Measurements from ENCODE around the gene USP17L21.
"Not testable (repeated sequence)": the region's sequence is repeated elsewhere in the genome, so short reads cannot be mapped to it uniquely, and the experiment has no call there.

Gene USP17L21

DNA sequence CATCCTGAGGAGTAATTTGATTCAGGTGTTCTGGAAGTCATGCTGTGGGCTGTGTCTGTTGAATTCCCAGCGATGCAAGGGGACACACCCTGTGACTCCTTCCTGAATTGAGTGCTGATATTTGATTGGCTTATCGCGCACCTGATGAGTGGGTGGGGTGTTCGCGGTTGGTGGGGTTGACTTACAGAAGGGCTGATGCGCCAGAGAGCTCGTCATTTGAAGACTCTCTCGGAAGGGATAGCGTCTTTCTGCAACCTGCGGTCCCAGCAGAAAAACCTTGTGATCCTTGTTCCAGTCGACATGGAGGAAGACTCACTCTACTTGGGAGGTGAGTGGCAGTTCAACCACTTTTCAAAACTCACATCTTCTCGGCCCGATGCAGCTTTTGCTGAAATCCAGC lies at the start of gene USP17L21:
Gene USP17L21, plus strand, starts transcription at position 301 of the 400 bp plus-strand sequence. Its CDS starts 0 bp downstream, at position 301.
- DNase-seq (ENCODE audit: low spot score) = not testable (repeated sequence)

DNA sequence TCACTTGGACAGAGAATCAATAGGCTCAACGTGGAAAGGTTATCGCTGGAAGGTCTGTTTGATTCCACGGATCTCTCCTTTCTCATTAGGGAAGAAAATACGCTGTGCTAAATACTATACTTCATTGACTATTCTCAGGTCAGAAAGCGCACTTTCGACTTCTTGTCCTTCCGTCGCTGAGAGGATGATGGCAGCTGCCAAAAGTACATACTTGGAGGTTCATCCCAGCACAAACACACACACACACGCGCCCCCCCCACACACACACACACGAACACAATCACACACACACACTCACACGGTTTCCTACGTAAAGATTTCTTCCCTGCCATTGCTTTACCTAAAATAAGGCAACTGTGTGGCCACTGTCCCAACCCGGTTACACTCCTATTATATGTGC lies 48.0 kb upstream of the USP17L21 start:
- not testable (repeated sequence) for DNase-seq (ENCODE audit: low spot score)

DNA sequence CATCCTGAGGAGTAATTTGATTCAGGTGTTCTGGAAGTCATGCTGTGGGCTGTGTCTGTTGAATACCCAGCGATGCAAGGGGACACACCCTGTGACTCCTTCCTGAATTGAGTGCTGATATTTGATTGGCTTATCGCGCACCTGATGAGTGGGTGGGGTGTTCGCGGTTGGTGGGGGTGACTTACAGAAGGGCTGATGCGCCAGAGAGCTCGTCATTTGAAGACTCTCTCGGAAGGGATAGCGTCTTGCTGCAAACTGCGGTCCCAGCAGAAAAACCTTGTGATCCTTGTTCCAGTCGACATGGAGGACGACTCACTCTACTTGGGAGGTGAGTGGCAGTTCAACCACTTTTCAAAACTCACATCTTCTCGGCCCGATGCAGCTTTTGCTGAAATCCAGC lies 47.6 kb upstream of the USP17L21 start, which contains the start of gene USP17L11:
Gene USP17L11, plus strand, starts transcription at position 301 of the 400 bp plus-strand sequence. Its CDS starts 0 bp downstream, at position 301.
- not testable (repeated sequence) for DNase-seq (ENCODE audit: low spot score)

GRCh38 chr4:9219852-9220251 lies 42.8 kb upstream of the USP17L21 start, which contains the start of gene USP17L12:
Gene USP17L12 (plus strand): TSS chr4:9220152. CDS start chr4:9220152, 0 bp downstream.
- not testable (repeated sequence) for DNase-seq (ENCODE audit: low spot score)

- DNase-seq (ENCODE audit: low spot score) = not testable (repeated sequence)
Observed at GRCh38 chr4:9224596-9224995, 38.1 kb upstream of the USP17L21 start, which contains the start of gene USP17L13. Gene USP17L13 (plus strand): TSS chr4:9224896. CDS start chr4:9224896, 0 bp downstream.

- DNase-seq (ENCODE audit: low spot score) = not testable (repeated sequence)
Observed at GRCh38 chr4:9230249-9230648, 32.4 kb upstream of the USP17L21 start.

GRCh38 chr4:9234085-9234484 lies 28.6 kb upstream of the USP17L21 start, which contains the start of gene USP17L15:
Gene USP17L15 (plus strand): TSS chr4:9234385. CDS start chr4:9234385, 0 bp downstream.
- not testable (repeated sequence) for DNase-seq (ENCODE audit: low spot score)

GRCh38 chr4:9238461-9238860 lies 24.2 kb upstream of the USP17L21 start:
- DNase-seq (ENCODE audit: low spot score) = not testable (repeated sequence)

GRCh38 chr4:9243579-9243978 lies 19.1 kb upstream of the USP17L21 start, which contains the start of gene USP17L17:
Gene USP17L17 (plus strand): TSS chr4:9243879. CDS start chr4:9243879, 0 bp downstream.
- DNase-seq (ENCODE audit: low spot score) = not testable (repeated sequence)

- peak; percentile 0 for DNase-seq (ENCODE audit: low spot score)
Observed at GRCh38 chr4:9247953-9248680, 14.6 kb upstream of the USP17L21 start, which contains the start of gene USP17L18. Gene USP17L18 (plus strand): TSS chr4:9248630. CDS start chr4:9248630, 0 bp downstream.

- not testable (repeated sequence) for DNase-seq (ENCODE audit: low spot score)
Observed at GRCh38 chr4:9253078-9253477, 9.6 kb upstream of the USP17L21 start, which contains the start of gene USP17L19. Gene USP17L19 (plus strand): TSS chr4:9253378. CDS start chr4:9253378, 0 bp downstream.

GRCh38 chr4:9257824-9258223 lies 4.8 kb upstream of the USP17L21 start, which contains the start of gene USP17L20:
Gene USP17L20 (plus strand): TSS chr4:9258124. CDS start chr4:9258124, 0 bp downstream.
- not testable (repeated sequence) for DNase-seq (ENCODE audit: low spot score)

DNA sequence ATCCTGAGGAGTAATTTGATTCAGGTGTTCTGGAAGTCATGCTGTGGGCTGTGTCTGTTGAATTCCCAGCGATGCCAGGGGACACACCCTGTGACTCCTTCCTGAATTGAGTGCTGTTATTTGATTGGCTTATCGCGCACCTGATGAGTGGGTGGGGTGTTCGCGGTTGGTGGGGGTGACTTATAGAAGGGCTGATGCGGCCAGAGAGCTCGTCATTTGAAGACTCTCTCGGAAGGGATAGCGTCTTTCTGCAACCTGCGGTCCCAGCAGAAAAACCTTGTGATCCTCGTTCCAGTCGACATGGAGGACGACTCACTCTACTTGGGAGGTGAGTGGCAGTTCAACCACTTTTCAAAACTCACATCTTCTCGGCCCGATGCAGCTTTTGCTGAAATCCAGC lies 4.6 kb downstream of the USP17L21 start, which contains the start of gene USP17L22:
Gene USP17L22, plus strand, starts transcription at position 301 of the 400 bp plus-strand sequence. Its CDS starts 0 bp downstream, at position 301.
- not testable (repeated sequence) for DNase-seq (ENCODE audit: low spot score)

DNA sequence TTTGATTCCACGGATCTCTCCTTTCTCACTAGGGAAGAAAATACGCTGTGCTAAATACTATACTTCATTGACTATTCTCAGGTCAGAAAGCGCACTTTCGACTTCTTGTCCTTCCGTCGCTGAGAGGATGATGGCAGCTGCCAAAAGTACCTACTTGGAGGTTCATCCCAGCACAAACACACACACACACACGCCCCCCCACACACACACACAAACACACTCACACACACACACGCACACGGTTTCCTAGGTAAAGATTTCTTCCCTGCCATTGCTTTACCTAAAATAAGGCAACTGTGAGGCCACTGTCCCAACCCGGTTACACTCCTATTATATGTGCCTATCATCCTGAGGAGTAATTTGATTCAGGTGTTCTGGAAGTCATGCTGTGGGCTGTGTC lies 9.0 kb downstream of the USP17L21 start:
- DNase-seq (ENCODE audit: low spot score) = not testable (repeated sequence)

Measured in putamen (tissue), 1 donor.